Testis (tissue), 2 donors: Measurements from ENCODE around the gene ADGRG7.

Experiments
- POLR2A ChIP-seq: fragments of 450-650 bp; IDR thresholded peaks from one replicate; pipeline ENCODE4 v1.6.1; 2017; ENCODE audit warnings: antibody characterized with exemption, mild to moderate bottlenecking, moderate library complexity
- TF ChIP-seq, protein P1 (sequence below), 3 experiments: fragments of 450-650 bp in 2 of 3; fragments of 200-600 bp in 1 of 3; sonication (generic) in 1 of 3; IDR thresholded peaks; one replicate each; pipeline ENCODE4 v1.5.1; 2016 to 2019; ENCODE audit warnings: antibody characterized with exemption in 3 of 3, mild to moderate bottlenecking in 2 of 3, moderate library complexity in 1 of 3

DNA sequence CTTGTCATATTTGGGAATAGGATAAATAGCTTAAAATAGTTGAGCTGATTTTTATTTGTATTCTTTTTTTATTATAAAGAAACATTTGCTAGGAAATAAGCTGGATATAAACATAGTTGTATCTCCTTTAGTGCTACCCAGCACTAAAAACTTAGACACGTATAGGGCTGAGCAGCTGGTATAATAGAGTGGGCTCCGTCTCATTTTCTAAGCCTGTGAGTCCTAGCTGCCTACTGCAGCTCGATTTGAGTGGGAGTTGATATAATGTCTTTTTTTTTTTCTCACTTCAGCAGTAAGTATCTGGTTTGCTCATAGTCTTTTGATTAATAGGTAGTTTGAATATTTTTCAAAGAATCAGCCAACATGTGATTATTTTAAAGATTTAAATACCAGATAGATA is 134.1 kb downstream of the ADGRG7 start:
- no peak for TF ChIP-seq POLR2A
- TF ChIP-seq, protein P1, sequence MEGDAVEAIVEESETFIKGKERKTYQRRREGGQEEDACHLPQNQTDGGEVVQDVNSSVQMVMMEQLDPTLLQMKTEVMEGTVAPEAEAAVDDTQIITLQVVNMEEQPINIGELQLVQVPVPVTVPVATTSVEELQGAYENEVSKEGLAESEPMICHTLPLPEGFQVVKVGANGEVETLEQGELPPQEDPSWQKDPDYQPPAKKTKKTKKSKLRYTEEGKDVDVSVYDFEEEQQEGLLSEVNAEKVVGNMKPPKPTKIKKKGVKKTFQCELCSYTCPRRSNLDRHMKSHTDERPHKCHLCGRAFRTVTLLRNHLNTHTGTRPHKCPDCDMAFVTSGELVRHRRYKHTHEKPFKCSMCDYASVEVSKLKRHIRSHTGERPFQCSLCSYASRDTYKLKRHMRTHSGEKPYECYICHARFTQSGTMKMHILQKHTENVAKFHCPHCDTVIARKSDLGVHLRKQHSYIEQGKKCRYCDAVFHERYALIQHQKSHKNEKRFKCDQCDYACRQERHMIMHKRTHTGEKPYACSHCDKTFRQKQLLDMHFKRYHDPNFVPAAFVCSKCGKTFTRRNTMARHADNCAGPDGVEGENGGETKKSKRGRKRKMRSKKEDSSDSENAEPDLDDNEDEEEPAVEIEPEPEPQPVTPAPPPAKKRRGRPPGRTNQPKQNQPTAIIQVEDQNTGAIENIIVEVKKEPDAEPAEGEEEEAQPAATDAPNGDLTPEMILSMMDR (IDR thresholded peaks at IDR 0.05) = no peak
